ENCODE measurements around the gene FYB1. TPM values are rescaled to one million over a fixed set of nuclear protein-coding genes. Genes with fewer than 3 reads are reported as not detected.

The FYB1 gene
- total and polyA plus RNA-seq, 2 experiments from 2014 or later: not detected

GRCh38 chr5:39267186-39267585 lies 47.8 kb upstream of the FYB1 start:
- no peaks in the 10 kb centered on the region for H3K36me3 Mint-ChIP-seq (ENCODE audit: low read depth)
- ATAC-seq: no peak
- peaks cover 9% of the 10 kb centered on the region; the same call in 1 of the 2 replicates for H3K9me2 ChIP-seq (ENCODE audit: insufficient read depth)

More at GRCh38 chr5:39267186-39267585, 47.8 kb upstream of the FYB1 start:
- Mint-ChIP-seq H3K27ac (no peak overlapping the region), H3K9me3 (no peaks in the 10 kb centered on the region), H3K27me3 (ENCODE audit: insufficient read depth, low read depth, poor library complexity) (peaks cover 2% of the 10 kb centered on the region), H3K4me3 (no peak overlapping the region), H3K4me1 (no peaks in the 10 kb centered on the region; the same call in 2 of the 3 replicates)
- DNase-seq (ENCODE audit: low spot score): no peak
- H3K4me3 ChIP-seq: no peak overlapping the region
- H3K36me3 ChIP-seq (ENCODE audit: insufficient read depth): no peaks in the 10 kb centered on the region
- H3K79me2 ChIP-seq (replicated peaks; ENCODE audit: insufficient read depth): no peaks in the 10 kb centered on the region
- no peaks in the 10 kb centered on the region for H3F3A ChIP-seq (replicated peaks; ENCODE audit: low read depth)
- H4K20me1 ChIP-seq (replicated peaks; ENCODE audit: insufficient read depth): no peaks in the 10 kb centered on the region
- no peak overlapping the region for H2AFZ ChIP-seq
- no peaks in the 10 kb centered on the region for H3K27me3 ChIP-seq (ENCODE audit: insufficient read depth)
- no peak overlapping the region for H3K4me2 ChIP-seq
- H3K4me1 ChIP-seq (ENCODE audit: insufficient read depth): no peaks in the 10 kb centered on the region
- no peak overlapping the region for H3K27ac ChIP-seq (ENCODE audit: low read depth)
- no peak for TF ChIP-seq EZH2 (IDR thresholded peaks at IDR 0.05; ENCODE audit: low read depth, unreplicated experiment)
- TF ChIP-seq ZNF114 (CRISPR knock-in tag; IDR thresholded peaks at IDR 0.05): no peak
- TF ChIP-seq, protein P1, sequence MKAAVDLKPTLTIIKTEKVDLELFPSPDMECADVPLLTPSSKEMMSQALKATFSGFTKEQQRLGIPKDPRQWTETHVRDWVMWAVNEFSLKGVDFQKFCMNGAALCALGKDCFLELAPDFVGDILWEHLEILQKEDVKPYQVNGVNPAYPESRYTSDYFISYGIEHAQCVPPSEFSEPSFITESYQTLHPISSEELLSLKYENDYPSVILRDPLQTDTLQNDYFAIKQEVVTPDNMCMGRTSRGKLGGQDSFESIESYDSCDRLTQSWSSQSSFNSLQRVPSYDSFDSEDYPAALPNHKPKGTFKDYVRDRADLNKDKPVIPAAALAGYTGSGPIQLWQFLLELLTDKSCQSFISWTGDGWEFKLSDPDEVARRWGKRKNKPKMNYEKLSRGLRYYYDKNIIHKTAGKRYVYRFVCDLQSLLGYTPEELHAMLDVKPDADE (IDR thresholded peaks at IDR 0.05): no peak
- TF ChIP-seq, protein P2, sequence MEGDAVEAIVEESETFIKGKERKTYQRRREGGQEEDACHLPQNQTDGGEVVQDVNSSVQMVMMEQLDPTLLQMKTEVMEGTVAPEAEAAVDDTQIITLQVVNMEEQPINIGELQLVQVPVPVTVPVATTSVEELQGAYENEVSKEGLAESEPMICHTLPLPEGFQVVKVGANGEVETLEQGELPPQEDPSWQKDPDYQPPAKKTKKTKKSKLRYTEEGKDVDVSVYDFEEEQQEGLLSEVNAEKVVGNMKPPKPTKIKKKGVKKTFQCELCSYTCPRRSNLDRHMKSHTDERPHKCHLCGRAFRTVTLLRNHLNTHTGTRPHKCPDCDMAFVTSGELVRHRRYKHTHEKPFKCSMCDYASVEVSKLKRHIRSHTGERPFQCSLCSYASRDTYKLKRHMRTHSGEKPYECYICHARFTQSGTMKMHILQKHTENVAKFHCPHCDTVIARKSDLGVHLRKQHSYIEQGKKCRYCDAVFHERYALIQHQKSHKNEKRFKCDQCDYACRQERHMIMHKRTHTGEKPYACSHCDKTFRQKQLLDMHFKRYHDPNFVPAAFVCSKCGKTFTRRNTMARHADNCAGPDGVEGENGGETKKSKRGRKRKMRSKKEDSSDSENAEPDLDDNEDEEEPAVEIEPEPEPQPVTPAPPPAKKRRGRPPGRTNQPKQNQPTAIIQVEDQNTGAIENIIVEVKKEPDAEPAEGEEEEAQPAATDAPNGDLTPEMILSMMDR (conservative IDR thresholded peaks at IDR 0.05; ENCODE audit: low read depth in 2 of 2): no peak
- TF ChIP-seq NANOG (IDR thresholded peaks at IDR 0.05; ENCODE audit: borderline replicate concordance): no peak
- TF ChIP-seq STAT1 (IDR thresholded peaks at IDR 0.05; ENCODE audit: unreplicated experiment): no peak
- no peak for TF ChIP-seq POLR2AphosphoS5 (IDR thresholded peaks at IDR 0.05; ENCODE audit: low read depth)
- no peak for TF ChIP-seq EZH2phosphoT487 (IDR thresholded peaks at IDR 0.05; ENCODE audit: unreplicated experiment)
- TF ChIP-seq REST (IDR thresholded peaks at IDR 0.05; ENCODE audit: unreplicated experiment): no peak
- TF ChIP-seq JUNB (IDR thresholded peaks at IDR 0.05; ENCODE audit: unreplicated experiment): no peak
- no peak for TF ChIP-seq ZNF331 (CRISPR knock-in tag; IDR thresholded peaks at IDR 0.05; ENCODE audit: low read depth)
- TF ChIP-seq ZNF462 (CRISPR knock-in tag; IDR thresholded peaks at IDR 0.05): no peak
- TF ChIP-seq CREB1 (CRISPR knock-in tag; IDR thresholded peaks at IDR 0.05; ENCODE audit: low read depth): no peak

Data from GM23338 (cell line).